ENCODE results near the gene RPL31. TPM values are rescaled to one million over a fixed set of nuclear protein-coding genes. Genes with fewer than 3 reads are reported as not detected.
A peak's percentile ranks its signal among the peaks of the same experiment; 100 is the strongest.

RPL31 gene
- total and polyA plus RNA-seq, 4 experiments from 2014 or later = 2,455 to 6,581 (median 4,056) TPM

DNA sequence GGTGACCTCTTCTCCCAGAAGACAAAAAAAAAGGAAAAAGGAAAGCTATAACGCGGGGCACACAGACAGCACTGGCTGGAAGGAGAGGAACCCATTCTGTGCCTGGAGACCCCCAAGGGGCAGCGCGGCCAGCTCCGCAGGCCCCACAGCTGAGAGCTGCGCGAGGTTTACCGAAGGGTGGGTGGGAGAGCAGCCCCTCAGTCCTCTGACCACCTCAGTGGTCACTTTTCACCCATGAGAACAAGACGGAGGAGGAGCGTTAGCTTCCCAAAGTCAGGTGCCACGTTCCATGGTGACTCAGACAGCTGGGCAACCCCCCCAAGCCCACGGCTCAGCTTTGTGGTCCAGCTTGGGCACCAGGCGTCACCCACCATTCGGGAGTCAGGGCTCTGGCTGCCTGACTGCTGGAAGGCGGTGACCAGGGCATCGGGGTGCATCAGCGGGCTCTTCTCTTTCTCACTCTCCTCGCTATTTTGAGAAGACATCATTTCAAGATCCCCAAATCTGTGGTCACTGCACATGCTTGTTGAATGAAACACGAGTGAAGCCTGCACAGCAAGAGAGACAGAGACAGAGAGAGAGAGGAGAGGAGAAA is 35.2 kb downstream of the RPL31 start:
- no peak for DNase-seq
- no peaks in the 10 kb centered on the region for H3K4me1 ChIP-seq (ENCODE audit: insufficient read depth, low read length)
- intact Hi-C loops (cut with micrococcal nuclease) = no loop called here
- H3K27ac Mint-ChIP-seq = no peak overlapping the region
- ChIA-PET CTCF (ENCODE audit: partially characterized antibody) (interaction anchor here (1.0 to 2.3 kb wide), 3 partner anchors 10 to 168 kb away, joined by 3 to 8 read pairs (median 4); no protein-coding TSS in a partner anchor), POLR2A (ENCODE audit: partially characterized antibody) (no interaction called here)
- H3K27me3 ChIP-seq (ENCODE audit: insufficient read depth, low read length) = no peaks in the 10 kb centered on the region
- H3K4me3 Mint-ChIP-seq = no peak overlapping the region
- no peaks in the 10 kb centered on the region for H3K4me1 Mint-ChIP-seq
- H3K4me3 ChIP-seq (ENCODE audit: low read length in 2 of 2) = no peak overlapping the region
- no peaks in the 10 kb centered on the region for H3K9me3 ChIP-seq (ENCODE audit: control insufficient read depth in 1 of 2, low read length in 2 of 2)
- peaks cover 0 to 1% (median 0%) of the 10 kb centered on the region in 8 donors for H3K9me3 Mint-ChIP-seq
- peaks cover 3% of the 10 kb centered on the region in 2 donors for H3K27me3 Mint-ChIP-seq
- no peak overlapping the region for H3K27ac ChIP-seq (ENCODE audit: low read depth, low read length)
- no peaks in the 10 kb centered on the region for H3K36me3 Mint-ChIP-seq
- no peaks in the 10 kb centered on the region for H3K36me3 ChIP-seq (ENCODE audit: insufficient read depth, low read length)

DNA sequence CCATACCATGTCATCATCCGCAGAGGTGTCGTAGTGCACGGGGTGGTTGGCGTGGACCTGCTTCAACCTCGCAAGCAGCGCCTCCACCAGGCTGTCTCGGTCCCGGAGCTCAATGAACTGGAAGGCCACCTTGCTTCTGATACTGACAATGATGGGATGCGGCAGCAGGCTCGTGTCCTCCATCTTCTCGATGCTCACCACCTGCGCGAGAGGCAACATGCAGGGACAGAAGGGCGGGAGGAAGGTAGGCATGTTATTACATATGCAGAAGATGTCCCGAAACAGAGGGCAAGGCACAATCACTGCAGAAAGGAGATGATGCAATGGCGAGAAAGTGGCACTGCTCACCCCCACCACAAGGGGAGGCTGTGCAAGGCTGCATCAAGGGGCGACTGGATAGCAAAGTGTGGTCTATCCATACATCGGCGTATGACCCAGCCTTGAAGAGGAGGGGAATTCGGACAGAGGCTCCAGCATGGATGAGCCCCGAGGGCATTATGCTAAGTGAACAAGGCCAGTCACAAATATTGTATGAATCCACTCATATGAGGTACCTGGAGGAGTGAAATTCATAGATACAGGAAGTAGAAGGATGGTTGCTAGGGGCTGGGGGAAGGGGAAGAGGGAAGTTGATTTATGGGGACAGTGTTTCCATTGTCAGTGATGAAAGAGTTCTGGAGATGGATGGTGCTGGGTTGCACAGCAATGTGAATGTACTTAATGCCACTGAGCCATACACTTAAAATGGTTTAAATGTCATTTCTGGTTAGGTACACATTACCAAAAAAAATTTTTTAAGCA is 36.6 kb downstream of the RPL31 start:
- Histone ChIP-seq H3K4me3 (ENCODE audit: low read length in 2 of 2) (no peak overlapping the region), H3K27me3 (ENCODE audit: insufficient read depth, low read length) (no peaks in the 10 kb centered on the region), H3K36me3 (ENCODE audit: insufficient read depth, low read length) (no peaks in the 10 kb centered on the region), H3K27ac (ENCODE audit: low read depth, low read length) (no peak overlapping the region), H3K4me1 (ENCODE audit: insufficient read depth, low read length) (no peaks in the 10 kb centered on the region), H3K9me3 (ENCODE audit: control insufficient read depth in 1 of 2, low read length in 2 of 2) (no peaks in the 10 kb centered on the region)
- ChIA-PET CTCF (ENCODE audit: partially characterized antibody) (no interaction called here), POLR2A (ENCODE audit: partially characterized antibody) (no interaction called here)
- intact Hi-C loops (cut with micrococcal nuclease) = no loop called here
- no peak for DNase-seq
- peak overlapping the region in 1 of 7 donors; percentile 14 for H3K27ac Mint-ChIP-seq
- H3K36me3 Mint-ChIP-seq = no peaks in the 10 kb centered on the region
- H3K27me3 Mint-ChIP-seq = peaks cover 3 to 4% of the 10 kb centered on the region in 2 donors
- peaks cover 0 to 1% (median 0%) of the 10 kb centered on the region in 8 donors for H3K9me3 Mint-ChIP-seq
- no peak overlapping the region for H3K4me3 Mint-ChIP-seq
- H3K4me1 Mint-ChIP-seq = no peaks in the 10 kb centered on the region

DNA sequence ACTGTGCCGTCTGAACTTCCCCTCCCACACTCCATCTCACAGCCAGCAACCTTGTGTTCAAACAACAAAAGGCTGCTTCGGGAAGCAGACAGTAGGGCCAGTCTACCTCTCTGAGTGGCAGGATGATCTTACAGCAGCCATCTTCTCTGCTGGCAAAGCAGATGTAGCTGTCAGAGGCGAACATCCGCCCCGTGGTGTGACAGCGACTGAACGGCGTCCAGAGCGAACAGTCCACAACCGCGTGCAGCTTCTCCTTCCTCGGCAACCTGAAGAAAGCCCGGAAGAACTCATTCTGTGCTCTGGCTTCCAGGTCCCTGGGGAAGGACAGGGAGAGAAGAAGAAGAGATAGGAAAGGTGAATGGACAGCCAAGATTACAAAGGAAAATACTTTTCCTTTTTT is 38.0 kb downstream of the RPL31 start:
- ChIA-PET POLR2A (ENCODE audit: partially characterized antibody) (no interaction called here), CTCF (ENCODE audit: partially characterized antibody) (interaction anchor here (1.1 kb wide), 1 partner anchor 165 kb away, joined by 3 read pairs; no protein-coding TSS in a partner anchor)
- Histone ChIP-seq H3K4me1 (ENCODE audit: insufficient read depth, low read length) (no peaks in the 10 kb centered on the region), H3K9me3 (ENCODE audit: control insufficient read depth in 1 of 2, low read length in 2 of 2) (no peaks in the 10 kb centered on the region), H3K27me3 (ENCODE audit: insufficient read depth, low read length) (no peaks in the 10 kb centered on the region), H3K36me3 (ENCODE audit: insufficient read depth, low read length) (no peaks in the 10 kb centered on the region), H3K4me3 (ENCODE audit: low read length in 2 of 2) (no peak overlapping the region), H3K27ac (ENCODE audit: low read depth, low read length) (no peak overlapping the region)
- Mint-ChIP-seq H3K27ac (no peak overlapping the region), H3K4me3 (no peak overlapping the region), H3K4me1 (no peaks in the 10 kb centered on the region), H3K27me3 (peaks cover 2 to 4% of the 10 kb centered on the region in 2 donors), H3K36me3 (no peaks in the 10 kb centered on the region), H3K9me3 (peaks cover 0 to 1% (median 0%) of the 10 kb centered on the region in 8 donors)
- DNase-seq = no peak
- intact Hi-C loops (cut with micrococcal nuclease) = no loop called here

DNA sequence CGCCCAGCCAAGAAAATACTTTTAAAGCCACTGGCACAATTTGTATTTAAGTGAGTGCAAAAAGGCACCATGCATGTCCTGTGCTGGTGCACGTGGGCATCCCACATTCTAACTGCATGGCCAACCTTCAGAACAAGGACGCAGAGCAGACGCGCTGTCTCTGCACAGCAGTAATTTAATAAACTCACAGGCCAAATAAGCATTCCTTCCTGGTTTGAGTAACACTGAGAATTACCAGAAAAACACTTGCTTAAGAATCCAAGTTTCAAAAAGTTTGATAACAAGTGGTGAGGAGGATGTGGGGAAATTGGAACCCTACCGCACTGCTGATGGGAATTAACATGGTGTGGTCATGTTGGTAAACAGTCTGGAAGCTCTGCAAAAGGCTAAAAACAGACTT is 38.7 kb downstream of the RPL31 start:
- DNase-seq = no peak
- Mint-ChIP-seq H3K27ac (no peak overlapping the region), H3K27me3 (peaks cover 2 to 7% of the 10 kb centered on the region in 2 donors), H3K9me3 (peaks cover 0 to 1% (median 0%) of the 10 kb centered on the region in 8 donors), H3K36me3 (no peaks in the 10 kb centered on the region), H3K4me3 (no peak overlapping the region), H3K4me1 (no peaks in the 10 kb centered on the region)
- Histone ChIP-seq H3K27me3 (ENCODE audit: insufficient read depth, low read length) (no peaks in the 10 kb centered on the region), H3K27ac (ENCODE audit: low read depth, low read length) (no peak overlapping the region), H3K4me3 (ENCODE audit: low read length in 2 of 2) (no peak overlapping the region), H3K9me3 (ENCODE audit: control insufficient read depth in 1 of 2, low read length in 2 of 2) (no peaks in the 10 kb centered on the region), H3K36me3 (ENCODE audit: insufficient read depth, low read length) (no peaks in the 10 kb centered on the region), H3K4me1 (ENCODE audit: insufficient read depth, low read length) (no peaks in the 10 kb centered on the region)
- ChIA-PET POLR2A (ENCODE audit: partially characterized antibody) (no interaction called here), CTCF (ENCODE audit: partially characterized antibody) (no interaction called here)
- intact Hi-C loops (cut with micrococcal nuclease) = no loop called here

DNA sequence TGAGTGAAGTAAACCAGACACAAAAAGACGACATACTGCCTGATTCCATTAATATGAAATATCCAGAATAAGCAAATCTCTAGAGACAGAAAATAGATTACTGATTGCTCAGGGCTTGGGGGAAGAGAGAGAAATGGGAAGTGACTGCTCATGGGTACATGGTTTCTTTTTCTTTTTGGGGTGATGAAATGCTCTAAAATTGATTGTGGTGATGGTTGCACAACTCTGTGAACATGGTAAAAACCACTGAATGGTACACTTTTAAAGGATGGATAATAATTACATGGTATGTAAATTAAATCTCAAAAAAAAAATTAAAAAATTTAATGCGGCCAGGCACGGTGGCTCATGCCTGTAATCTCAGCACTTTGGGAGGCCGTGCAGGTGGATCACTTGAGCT is 39.3 kb downstream of the RPL31 start:
- Mint-ChIP-seq H3K9me3 (peaks cover 0 to 1% (median 0%) of the 10 kb centered on the region in 8 donors), H3K36me3 (no peaks in the 10 kb centered on the region), H3K4me1 (no peaks in the 10 kb centered on the region), H3K4me3 (no peak overlapping the region), H3K27ac (no peak overlapping the region), H3K27me3 (peaks cover 2 to 7% of the 10 kb centered on the region in 2 donors)
- H3K27me3 ChIP-seq (ENCODE audit: insufficient read depth, low read length) = no peaks in the 10 kb centered on the region
- no peaks in the 10 kb centered on the region for H3K9me3 ChIP-seq (ENCODE audit: control insufficient read depth in 1 of 2, low read length in 2 of 2)
- H3K4me1 ChIP-seq (ENCODE audit: insufficient read depth, low read length) = no peaks in the 10 kb centered on the region
- DNase-seq = no peak
- ChIA-PET CTCF (ENCODE audit: partially characterized antibody) (no interaction called here), POLR2A (ENCODE audit: partially characterized antibody) (no interaction called here)
- H3K36me3 ChIP-seq (ENCODE audit: insufficient read depth, low read length) = no peaks in the 10 kb centered on the region
- H3K27ac ChIP-seq (ENCODE audit: low read depth, low read length) = no peak overlapping the region
- no peak overlapping the region for H3K4me3 ChIP-seq (ENCODE audit: low read length in 2 of 2)
- intact Hi-C loops (cut with micrococcal nuclease) = no loop called here

DNA sequence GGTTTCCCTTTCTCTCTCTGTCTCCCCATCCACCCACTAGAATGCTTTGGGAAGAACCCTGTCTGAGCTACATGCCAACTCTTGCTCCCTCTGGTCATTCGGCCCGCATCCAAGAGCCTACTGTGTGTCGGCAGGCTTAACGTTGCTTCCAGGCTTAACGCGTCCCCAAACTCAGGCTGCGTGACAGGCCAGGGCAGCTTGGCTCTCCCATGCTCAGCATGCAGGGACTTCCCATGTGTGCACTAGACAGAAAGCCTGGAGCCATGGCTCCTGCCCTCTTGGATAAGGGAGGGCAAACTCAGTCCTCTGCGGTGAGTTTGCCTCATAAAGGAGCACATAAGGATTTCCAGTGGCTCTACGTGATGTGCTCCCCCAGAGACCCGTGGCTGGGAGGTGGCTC is 43.2 kb downstream of the RPL31 start:
- no peak for DNase-seq
- Mint-ChIP-seq H3K36me3 (no peaks in the 10 kb centered on the region), H3K27ac (peak overlapping the region in 1 of 7 donors; percentile 78), H3K4me3 (no peak overlapping the region), H3K4me1 (no peaks in the 10 kb centered on the region), H3K27me3 (peaks cover 2 to 7% of the 10 kb centered on the region in 2 donors), H3K9me3 (no peaks in the 10 kb centered on the region)
- Histone ChIP-seq H3K4me3 (ENCODE audit: low read length in 2 of 2) (no peak overlapping the region), H3K4me1 (ENCODE audit: insufficient read depth, low read length) (no peaks in the 10 kb centered on the region), H3K27ac (ENCODE audit: low read depth, low read length) (no peak overlapping the region), H3K9me3 (ENCODE audit: control insufficient read depth in 1 of 2, low read length in 2 of 2) (no peaks in the 10 kb centered on the region), H3K27me3 (ENCODE audit: insufficient read depth, low read length) (no peaks in the 10 kb centered on the region), H3K36me3 (ENCODE audit: insufficient read depth, low read length) (no peaks in the 10 kb centered on the region)
- ChIA-PET CTCF (ENCODE audit: partially characterized antibody) (no interaction called here), POLR2A (ENCODE audit: partially characterized antibody) (no interaction called here)
- intact Hi-C loops (cut with micrococcal nuclease) = no loop called here

DNA sequence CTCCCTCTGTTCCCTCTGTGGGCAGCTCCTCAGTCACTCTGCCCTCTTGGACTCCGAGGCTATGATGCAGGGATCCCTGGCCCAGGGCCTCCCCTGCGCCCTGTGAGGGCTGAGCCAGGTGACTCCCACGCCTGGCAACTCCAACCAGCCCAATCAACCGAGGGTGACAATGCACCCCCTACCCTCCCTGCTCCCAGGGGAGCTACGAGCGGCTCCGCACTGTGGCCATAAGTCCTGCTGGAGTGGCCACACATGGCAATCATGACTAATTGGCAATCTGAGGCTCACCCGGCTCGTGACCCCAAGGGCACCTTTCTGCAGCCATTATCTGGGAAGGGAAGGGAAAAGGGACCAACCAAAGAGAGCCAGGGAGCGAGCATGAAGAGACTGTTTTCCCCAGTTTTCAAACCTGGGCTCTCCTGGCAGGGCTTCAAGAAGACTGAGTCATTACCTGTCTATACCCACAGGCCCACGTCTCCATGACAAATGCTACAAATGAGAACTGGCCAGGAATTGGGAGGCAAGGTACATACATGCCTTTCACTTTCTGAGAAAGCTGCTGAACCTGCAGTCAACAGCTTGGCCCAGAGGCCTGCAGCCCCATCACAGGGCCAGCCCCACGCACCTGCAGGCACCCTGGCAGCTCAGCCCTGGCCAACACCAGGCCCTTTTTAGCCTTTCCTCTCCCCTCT is 45.1 kb downstream of the RPL31 start:
- Histone ChIP-seq H3K27me3 (ENCODE audit: insufficient read depth, low read length) (no peaks in the 10 kb centered on the region), H3K36me3 (ENCODE audit: insufficient read depth, low read length) (no peaks in the 10 kb centered on the region), H3K27ac (ENCODE audit: low read depth, low read length) (no peak overlapping the region), H3K9me3 (ENCODE audit: control insufficient read depth in 1 of 2, low read length in 2 of 2) (no peaks in the 10 kb centered on the region), H3K4me3 (ENCODE audit: low read length in 2 of 2) (no peak overlapping the region), H3K4me1 (ENCODE audit: insufficient read depth, low read length) (no peaks in the 10 kb centered on the region)
- CTCF ChIA-PET (ENCODE audit: partially characterized antibody) = interaction anchor here (1.1 kb wide), 1 partner anchor 15 kb away, joined by 3 read pairs; no protein-coding TSS in a partner anchor
- intact Hi-C loops (cut with micrococcal nuclease) = no loop called here
- Mint-ChIP-seq H3K4me1 (no peaks in the 10 kb centered on the region), H3K27ac (no peak overlapping the region), H3K4me3 (no peak overlapping the region), H3K36me3 (no peaks in the 10 kb centered on the region), H3K27me3 (peaks cover 2 to 7% of the 10 kb centered on the region in 2 donors), H3K9me3 (no peaks in the 10 kb centered on the region)
- POLR2A ChIA-PET (ENCODE audit: partially characterized antibody) = no interaction called here
- DNase-seq = no peak

Measured in CD4-positive, alpha-beta memory T cell (primary cell).